HG03521 (cell line): ENCODE measurements around the gene TWSG1.
"Not testable (repeated sequence)": the region's sequence is repeated elsewhere in the genome, so short reads cannot be mapped to it uniquely, and the experiment has no call there.

ENCODE experiments used
- ATAC-seq: cut with Tn5 transposase; IDR thresholded peaks from one replicate; pipeline ENCODE4 v1.9.1; 2021; ENCODE audit warnings: mild to moderate bottlenecking, moderate library complexity; ENCODE audit not compliant: unreplicated experiment

Gene TWSG1

DNA sequence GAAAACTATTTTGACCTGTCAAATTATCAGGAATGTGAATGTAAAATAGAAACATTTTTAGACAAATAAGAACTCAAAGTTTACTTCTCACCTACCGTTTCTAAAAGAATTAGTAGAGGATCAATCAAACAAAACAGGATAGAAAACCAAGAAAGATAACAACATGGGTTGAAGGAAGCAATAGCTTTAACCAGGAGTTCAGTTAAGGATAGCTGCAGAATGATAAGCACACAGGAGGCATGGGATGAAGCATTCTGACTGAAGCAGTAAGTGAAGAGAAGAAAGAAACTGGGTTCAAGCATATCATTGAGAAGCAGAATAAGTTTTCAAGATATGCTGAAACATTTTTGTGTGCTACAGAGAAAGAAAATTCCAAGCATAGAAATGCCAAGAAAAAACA, 52.3 kb downstream of the TWSG1 start:
- no peak for ATAC-seq

DNA sequence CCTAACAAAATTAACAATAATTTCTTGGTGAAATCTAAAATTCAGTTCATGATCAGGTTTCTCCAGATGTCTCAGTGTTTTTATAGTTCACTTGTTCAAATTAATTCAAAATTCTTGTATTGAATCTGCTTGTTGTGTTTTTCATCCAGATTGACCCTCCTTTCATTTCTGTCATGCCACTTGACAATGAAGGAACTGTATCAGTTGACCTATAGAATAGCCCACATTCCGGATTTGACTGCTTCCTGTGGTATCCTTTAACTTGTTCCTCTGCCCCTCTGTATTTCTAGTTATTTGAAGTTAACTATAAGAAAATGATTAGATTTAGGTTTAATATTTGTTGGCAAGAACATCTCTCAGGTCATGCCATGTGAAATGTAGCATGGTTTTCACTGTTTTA, 53.3 kb downstream of the TWSG1 start:
- no peak for ATAC-seq

- no peak for ATAC-seq
These were observed 55.1 kb downstream of the TWSG1 start for GRCh38 chr18:9389706-9390105.

- no peak for ATAC-seq
These were observed 58.2 kb downstream of the TWSG1 start for GRCh38 chr18:9392726-9393125.

GRCh38 chr18:9394046-9394445, 59.5 kb downstream of the TWSG1 start:
- ATAC-seq, result no peak

GRCh38 chr18:9400197-9400596, 65.6 kb downstream of the TWSG1 start:
- ATAC-seq, result no peak

- ATAC-seq, result no peak
These were observed 66.6 kb downstream of the TWSG1 start for GRCh38 chr18:9401176-9401575.

- ATAC-seq, result not testable (repeated sequence)
These were observed 67.9 kb downstream of the TWSG1 start for GRCh38 chr18:9402358-9403007.

DNA sequence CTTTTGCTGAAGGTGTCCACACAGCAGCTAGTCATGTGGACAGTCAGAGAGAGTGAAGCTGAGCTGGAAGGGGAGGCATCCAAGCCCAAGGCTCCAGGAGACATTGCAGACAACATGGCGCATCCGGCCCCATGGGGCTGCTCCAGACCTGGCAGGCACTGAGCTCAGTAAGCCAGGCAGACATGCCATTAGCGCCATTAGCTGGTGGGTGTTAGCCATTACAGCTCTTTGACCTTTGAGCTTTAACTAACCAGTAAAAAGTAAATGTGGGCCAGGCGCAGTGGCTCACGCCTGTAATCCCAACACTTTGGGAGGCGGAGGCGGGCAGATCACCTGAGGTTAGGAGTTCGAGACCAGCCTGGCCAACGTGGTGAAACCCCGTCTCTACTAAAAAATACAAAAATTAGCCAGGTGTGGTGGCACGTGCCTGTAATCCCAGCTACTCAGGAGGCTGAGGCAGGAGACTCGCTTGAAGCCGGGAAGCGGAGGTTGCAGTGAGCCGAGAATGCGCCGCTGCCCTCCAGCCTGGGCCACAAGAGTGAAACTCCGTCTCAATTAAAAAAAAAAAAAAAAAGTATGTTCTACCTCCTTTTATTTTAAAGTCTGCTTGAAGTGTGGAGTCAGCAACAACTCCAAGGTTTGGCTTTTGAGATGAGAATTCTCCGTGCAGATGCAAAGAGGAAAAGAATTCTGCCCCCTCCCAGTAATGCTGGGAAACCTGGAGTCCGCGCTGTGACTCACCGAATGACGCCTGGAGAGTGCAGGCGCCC, 69.4 kb downstream of the TWSG1 start:
- ATAC-seq, result no peak

DNA sequence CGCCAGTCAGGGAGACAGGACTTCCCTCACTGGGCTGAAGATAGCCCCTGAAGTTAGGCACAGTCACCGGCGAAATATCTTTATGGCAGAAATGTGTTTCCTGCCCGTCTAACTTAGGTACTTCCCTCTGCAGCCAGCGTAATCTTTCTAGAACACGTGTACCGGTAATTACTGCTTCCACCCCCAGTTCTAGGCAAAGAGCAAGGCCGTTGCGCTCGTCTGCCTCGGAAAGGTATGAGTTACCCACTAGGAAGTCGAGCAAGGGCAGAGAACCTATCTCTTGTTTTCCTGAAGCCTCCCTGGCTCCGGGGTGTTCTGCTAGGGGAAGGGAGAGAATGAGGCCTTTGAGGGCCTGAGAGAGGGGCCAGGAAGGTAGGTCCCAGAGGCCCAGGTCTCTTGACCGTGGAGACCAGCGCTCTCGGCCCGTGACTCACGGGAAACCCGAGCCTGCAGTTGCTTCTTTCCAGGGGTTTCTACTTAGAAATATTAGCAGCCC, 70.0 kb downstream of the TWSG1 start:
- no peak for ATAC-seq

DNA sequence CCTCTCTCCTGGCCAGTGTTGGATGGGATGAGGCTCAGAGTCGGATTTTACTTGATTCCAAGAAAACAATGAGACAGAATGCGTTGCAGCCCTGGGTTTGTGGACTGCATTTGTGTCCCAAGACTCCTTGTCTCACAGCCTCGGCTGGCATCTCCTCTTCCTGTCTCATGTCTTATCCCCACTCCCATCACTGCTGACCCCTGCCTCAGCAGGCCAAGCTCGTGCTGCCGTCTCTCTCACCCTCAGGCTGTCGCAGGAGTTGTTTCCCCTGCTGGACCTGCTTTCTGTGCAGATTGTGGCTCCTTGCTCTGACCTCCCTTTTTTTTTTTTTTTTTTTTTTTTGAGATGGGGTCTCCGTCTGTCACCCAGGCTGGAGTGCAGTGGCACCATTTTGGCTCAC, 70.6 kb downstream of the TWSG1 start:
- ATAC-seq, result no peak

GRCh38 chr18:9405977-9406376, 71.4 kb downstream of the TWSG1 start:
- no peak for ATAC-seq

- no peak for ATAC-seq
These were observed 75.9 kb downstream of the TWSG1 start for GRCh38 chr18:9410515-9410914.

DNA sequence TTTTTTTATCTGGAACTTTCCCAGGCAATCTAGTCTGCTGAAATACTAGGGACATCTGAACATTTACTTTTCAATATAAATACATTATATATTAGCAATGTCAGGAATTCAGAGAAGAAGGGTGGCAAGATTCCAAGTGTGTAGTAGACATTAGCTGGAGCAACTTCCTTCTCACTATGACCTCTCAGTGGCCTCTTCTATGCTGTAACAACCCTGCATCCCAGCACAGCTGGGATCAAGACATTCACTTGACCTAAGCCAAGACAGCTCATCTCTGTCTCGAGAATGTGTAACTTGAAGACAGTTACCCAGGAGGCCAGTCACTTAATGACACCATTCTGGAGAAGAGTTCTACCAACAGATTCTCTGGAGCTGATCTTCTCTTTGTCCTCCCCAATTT, 79.0 kb downstream of the TWSG1 start:
- no peak for ATAC-seq

DNA sequence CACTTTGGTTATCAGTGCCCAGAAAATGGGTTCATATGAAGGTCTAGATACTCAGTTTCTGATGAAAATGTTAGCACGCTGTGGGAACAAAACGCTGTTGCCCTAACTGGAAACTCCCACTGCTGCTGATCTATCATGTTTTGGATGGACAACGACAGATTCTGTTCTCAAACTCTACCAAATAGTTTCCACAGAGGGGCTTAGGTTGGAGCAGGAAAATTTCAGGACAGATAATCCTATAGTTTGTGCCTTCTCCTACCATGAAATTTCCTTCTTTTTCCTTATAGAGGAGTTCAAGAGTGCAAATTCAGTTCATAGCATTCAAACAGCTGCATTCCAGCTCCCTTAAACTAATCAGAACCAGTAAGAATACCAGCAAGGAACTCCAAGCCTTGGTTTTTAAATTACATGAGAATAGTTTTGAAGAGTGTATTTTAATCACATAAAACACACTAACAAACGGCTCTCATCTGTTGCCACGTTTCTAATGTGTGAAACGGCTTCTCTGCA, 82.0 kb downstream of the TWSG1 start:
- ATAC-seq, result no peak

DNA sequence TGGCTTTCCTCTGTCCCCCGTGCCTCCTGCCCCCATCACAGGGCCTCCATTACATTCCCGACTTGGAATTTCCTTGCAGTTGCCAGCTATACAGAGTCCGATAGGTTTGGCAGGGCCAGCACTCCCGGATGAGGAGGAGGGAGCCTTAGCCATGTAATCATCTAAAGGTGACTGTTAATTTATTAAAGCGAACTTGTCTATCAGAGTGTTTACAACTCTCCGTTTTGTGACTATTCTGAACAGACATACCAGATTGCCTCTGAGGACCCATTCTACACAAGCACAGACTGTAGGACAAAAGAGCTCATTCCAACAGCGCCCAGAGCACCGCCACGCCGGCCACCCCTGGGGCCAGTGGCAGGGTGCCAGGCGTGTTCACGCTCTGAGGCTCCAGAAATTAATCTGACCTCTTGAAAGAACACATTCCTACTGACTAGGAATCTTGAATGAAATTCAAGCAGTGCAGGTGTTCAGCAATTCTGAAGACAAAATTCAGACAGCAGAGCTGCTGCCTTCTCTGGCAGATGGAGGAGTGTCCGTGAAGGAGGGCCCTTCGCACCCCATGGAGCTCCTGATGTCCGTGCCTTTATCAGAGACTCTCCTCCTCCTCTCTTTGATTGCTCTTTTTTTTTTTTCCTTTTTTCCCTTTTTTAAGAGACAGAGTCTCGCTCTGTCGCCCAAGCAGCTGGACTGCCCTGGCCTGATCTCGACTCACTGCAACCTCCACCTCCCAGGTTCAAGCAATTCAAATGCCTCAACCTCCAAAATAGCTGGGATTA, 82.7 kb downstream of the TWSG1 start:
- no peak for ATAC-seq

GRCh38 chr18:9418047-9418690, 83.6 kb downstream of the TWSG1 start:
- no peak for ATAC-seq

GRCh38 chr18:9419956-9420631, 85.5 kb downstream of the TWSG1 start:
- ATAC-seq, result no peak

DNA sequence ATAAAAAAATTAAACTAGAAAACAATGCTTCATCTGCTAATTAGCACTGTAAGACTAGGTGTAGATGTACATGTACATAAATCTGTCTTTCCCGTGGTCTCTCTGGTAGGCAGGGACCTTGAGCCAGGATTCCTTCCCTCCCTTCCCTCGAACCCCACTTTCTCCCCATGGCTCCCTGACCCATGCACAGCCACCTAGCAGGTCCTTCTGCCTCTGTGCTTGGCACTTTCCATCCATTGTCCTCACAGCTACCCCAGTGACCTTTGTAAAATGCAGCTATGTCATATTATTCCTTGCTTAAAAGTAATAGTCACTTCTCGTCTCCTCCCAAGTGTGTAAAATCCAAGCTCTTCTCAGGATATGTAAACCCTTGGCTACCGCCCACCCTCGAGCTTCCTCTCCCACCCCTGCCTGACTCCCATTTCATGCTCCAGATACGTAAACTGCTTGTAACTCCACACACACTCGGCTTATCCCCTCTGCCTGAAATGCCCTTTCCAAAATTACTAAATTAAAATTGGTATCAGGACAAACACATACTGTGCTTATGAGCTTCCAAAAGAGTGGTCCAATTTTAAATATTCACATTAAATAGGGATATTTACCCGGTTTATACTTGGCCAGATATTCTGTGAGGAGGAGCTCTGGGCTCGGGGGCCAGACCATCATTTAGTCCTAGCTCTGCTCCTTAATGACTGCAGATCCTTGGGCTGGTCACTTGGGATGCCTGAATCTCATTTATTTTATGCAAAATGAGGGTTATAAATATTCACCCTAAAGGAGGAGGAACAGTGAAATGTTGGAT, 86.7 kb downstream of the TWSG1 start:
- no peak for ATAC-seq

- no peak for ATAC-seq
These were observed 87.3 kb downstream of the TWSG1 start for GRCh38 chr18:9421901-9422327.
